Activated T-helper 1 cell treated with Interleukin-2 at 50 U/mL for 16 hours (primary cell): Measurements from ENCODE around the gene UBE2J2.

ENCODE experiments used
- DNase-seq: peaks from one replicate; pipeline ENCODE4 v3.0.0-alpha.2; 2020; ENCODE audit warnings: low read depth

The UBE2J2 gene

GRCh38 chr1:1295154-1295923, 21.7 kb upstream of the UBE2J2 start:
- DNase-seq = no peak

- DNase-seq = no peak
Observed at GRCh38 chr1:1294250-1294890, 20.7 kb upstream of the UBE2J2 start.

- DNase-seq = no peak
Observed at GRCh38 chr1:1293263-1294249, 19.9 kb upstream of the UBE2J2 start.

- no peak for DNase-seq
Observed at GRCh38 chr1:1292851-1293250, 19.2 kb upstream of the UBE2J2 start.

- DNase-seq = no peak
Observed at GRCh38 chr1:1292442-1292779, 18.8 kb upstream of the UBE2J2 start.

GRCh38 chr1:1291548-1292441, 18.1 kb upstream of the UBE2J2 start:
- peak; percentile 35 for DNase-seq

- no peak for DNase-seq
Observed at GRCh38 chr1:1291023-1291528, 17.4 kb upstream of the UBE2J2 start.

- no peak for DNase-seq
Observed at GRCh38 chr1:1290238-1290731, 16.6 kb upstream of the UBE2J2 start.

GRCh38 chr1:1287288-1288110, 13.8 kb upstream of the UBE2J2 start:
- no peak for DNase-seq

- no peak for DNase-seq
Observed at GRCh38 chr1:1286313-1287261, 12.9 kb upstream of the UBE2J2 start.

- DNase-seq = no peak
Observed at GRCh38 chr1:1285611-1286311, 12.1 kb upstream of the UBE2J2 start.

GRCh38 chr1:1285102-1285571, 11.5 kb upstream of the UBE2J2 start:
- no peak for DNase-seq

- no peak for DNase-seq
Observed at GRCh38 chr1:1284221-1285101, 10.8 kb upstream of the UBE2J2 start.

GRCh38 chr1:1283821-1284220, 10.2 kb upstream of the UBE2J2 start:
- DNase-seq = no peak

GRCh38 chr1:1282998-1283397, 9.3 kb upstream of the UBE2J2 start:
- DNase-seq = no peak

GRCh38 chr1:1281533-1282321, 8.1 kb upstream of the UBE2J2 start:
- no peak for DNase-seq
